GM19023 (cell line): ENCODE data around the gene ARHGAP1.
"Not testable (repeated sequence)": the region's sequence is repeated elsewhere in the genome, so short reads cannot be mapped to it uniquely, and the experiment has no call there.

Source experiments
- ATAC-seq: cut with Tn5 transposase; IDR thresholded peaks from one replicate; pipeline ENCODE4 v1.9.1; 2021; ENCODE audit warnings: mild to moderate bottlenecking, moderate library complexity; ENCODE audit not compliant: unreplicated experiment

ARHGAP1 gene

GRCh38 chr11:46675288-46675851 is 25.0 kb downstream of the ARHGAP1 start:
- ATAC-seq, result no peak

- ATAC-seq, result no peak
These were observed 25.7 kb downstream of the ARHGAP1 start for GRCh38 chr11:46674463-46675287.

- no peak for ATAC-seq
These were observed 26.5 kb downstream of the ARHGAP1 start for GRCh38 chr11:46673713-46674462.

GRCh38 chr11:46672381-46672839 is 28.0 kb downstream of the ARHGAP1 start:
- no peak for ATAC-seq

- no peak for ATAC-seq
These were observed 28.5 kb downstream of the ARHGAP1 start for GRCh38 chr11:46671958-46672315.

- not testable (repeated sequence) for ATAC-seq
These were observed 29.9 kb downstream of the ARHGAP1 start for GRCh38 chr11:46670521-46670920.

GRCh38 chr11:46669711-46670139 is 30.7 kb downstream of the ARHGAP1 start:
- ATAC-seq, result no peak

- ATAC-seq, result no peak
These were observed 31.8 kb downstream of the ARHGAP1 start for GRCh38 chr11:46668480-46669085.

- ATAC-seq, result no peak
These were observed 33.4 kb downstream of the ARHGAP1 start for GRCh38 chr11:46667043-46667481.

- ATAC-seq, result no peak
These were observed 33.9 kb downstream of the ARHGAP1 start for GRCh38 chr11:46666516-46666915.

- ATAC-seq, result no peak
These were observed 35.1 kb downstream of the ARHGAP1 start for GRCh38 chr11:46665356-46665755.

GRCh38 chr11:46664612-46665011 is 35.8 kb downstream of the ARHGAP1 start:
- ATAC-seq, result no peak

- ATAC-seq, result no peak
These were observed 37.0 kb downstream of the ARHGAP1 start for GRCh38 chr11:46663277-46663940.

- no peak for ATAC-seq
These were observed 38.1 kb downstream of the ARHGAP1 start for GRCh38 chr11:46662366-46662765.

GRCh38 chr11:46661836-46662235 is 38.6 kb downstream of the ARHGAP1 start:
- no peak for ATAC-seq

- ATAC-seq, result no peak
These were observed 40.5 kb downstream of the ARHGAP1 start for GRCh38 chr11:46659908-46660307.

GRCh38 chr11:46658259-46658658 is 42.2 kb downstream of the ARHGAP1 start:
- no peak for ATAC-seq

GRCh38 chr11:46657186-46657585 is 43.2 kb downstream of the ARHGAP1 start:
- no peak for ATAC-seq

- no peak for ATAC-seq
These were observed 44.8 kb downstream of the ARHGAP1 start for GRCh38 chr11:46655631-46656030.

GRCh38 chr11:46649180-46649738 is 51.2 kb downstream of the ARHGAP1 start:
- ATAC-seq, result no peak
